K562 (cell line): ENCODE data around the gene SERTAD3. TPM values are rescaled to one million over a fixed set of nuclear protein-coding genes. Genes with fewer than 3 reads are reported as not detected.

Experiments
- BCL6 ChIP-seq: fragments of 250-450 bp; sonication (Bioruptor Pico); IDR thresholded peaks from 2 replicates; pipeline ENCODE4 v1.4.0; 2020
- CTCF ChIP-seq, 3 experiments: IDR thresholded peaks in 2 of 3; conservative IDR thresholded peaks in 1 of 3; 2 replicates each; pipeline ENCODE4 v1.5.1; 2011 to 2012; ENCODE audit warnings: low read length in 3 of 3, mild to moderate bottlenecking in 3 of 3, control low read depth in 2 of 3, improper control_type of control experiment in 1 of 3, inconsistent platforms in 1 of 3, low read depth in 1 of 3, mixed read lengths in 1 of 3, moderate library complexity in 1 of 3; ENCODE audit not compliant: insufficient read depth in 2 of 3
- HMGXB4 ChIP-seq: sonication (generic); formaldehyde crosslinking; IDR thresholded peaks from 2 replicates; pipeline ENCODE4 v1.8.1; 2023; ENCODE audit warnings: mild to moderate bottlenecking, missing genetic modification reagents
- IRF1 ChIP-seq: sonication (generic); formaldehyde crosslinking; IDR thresholded peaks from 2 replicates; pipeline ENCODE4 v1.8.0; 2022; ENCODE audit warnings: missing genetic modification reagents, mild to moderate bottlenecking, borderline replicate concordance
- JUND ChIP-seq, 2 experiments: IDR thresholded peaks; 2 replicates in 1 of 2; 3 replicates in 1 of 2; pipeline ENCODE4 v1.6.1; 2011; ENCODE audit warnings: borderline replicate concordance in 2 of 2, low read depth in 2 of 2, low read length in 2 of 2, improper control_type of control experiment in 1 of 2, missing biosample characterization in 1 of 2, missing genetic modification characterization in 1 of 2, missing genetic modification reagents in 1 of 2
- KAT8 ChIP-seq: fragments of 450-650 bp; IDR thresholded peaks from 2 replicates; pipeline ENCODE4 v1.6.1; 2016; ENCODE audit warnings: low read depth, mild to moderate bottlenecking
- RBFOX2 ChIP-seq: fragments of 200-400 bp; formaldehyde crosslinking; IDR thresholded peaks from 2 replicates; pipeline ENCODE4 v1.6.1; 2017; ENCODE audit warnings: low read depth, mild to moderate bottlenecking, low read length, moderate library complexity
- SMAD1 ChIP-seq: fragments of 150-350 bp; IDR thresholded peaks from 2 replicates; pipeline ENCODE4 v1.6.1; 2014; ENCODE audit warnings: low read length, low read depth; ENCODE audit not compliant: partially characterized antibody
- SMARCA4 ChIP-seq: fragments of 450-650 bp; IDR thresholded peaks from 2 replicates; pipeline ENCODE4 v1.6.1; 2016
- SREBF1 ChIP-seq: fragments of 150-350 bp; IDR thresholded peaks from 2 replicates; pipeline ENCODE4 v1.6.1; 2014; ENCODE audit warnings: antibody characterized with exemption, low read depth, low read length, borderline replicate concordance
- SRSF3 ChIP-seq: fragments of 200-400 bp; formaldehyde crosslinking; IDR thresholded peaks from 2 replicates; pipeline ENCODE4 v1.6.1; 2016; ENCODE audit warnings: mild to moderate bottlenecking, low read length, moderate library complexity; ENCODE audit not compliant: insufficient read depth
- TFAM ChIP-seq: fragments of 250-450 bp; sonication (Bioruptor Pico); conservative IDR thresholded peaks from 2 replicates; pipeline ENCODE4 v1.5.0; 2021; ENCODE audit warnings: mild to moderate bottlenecking, moderate library complexity
- ZNF133 ChIP-seq: fragments of 250-450 bp; sonication (Bioruptor Pico); IDR thresholded peaks from 2 replicates; pipeline ENCODE4 v1.4.0; 2020; ENCODE audit warnings: mild to moderate bottlenecking
- ZNF512 ChIP-seq: IDR thresholded peaks from 2 replicates; pipeline ENCODE4 v1.6.1; 2016; ENCODE audit warnings: missing genetic modification characterization, missing compliant biosample characterization
- ZNF75A ChIP-seq: fragments of 450-650 bp; formaldehyde crosslinking; IDR thresholded peaks from 2 replicates; pipeline ENCODE4 v1.4.0; 2020; ENCODE audit warnings: mild to moderate bottlenecking
- polyA plus RNA-seq, 8 experiments: library from polyadenylated mRNA; depleted of rRNA in 4 of 8; stranded (reverse) in 5 of 8; unstranded in 3 of 8; fragments of >200 nt; fragmentation: Nextera tagmentation in 2 of 8; fragmentation: Illumina TruSeq in 1 of 8; extraction: Ambion mirVana in 2 of 8; extraction: Trizol in 1 of 8; gene quantifications; 2 replicates each; pipeline versions ENCODE4 v1.2.1 to v1.2.3, GENCODE V29; 2011 to 2014; ENCODE audit warnings: inconsistent platforms in 1 of 8, missing spikeins in 1 of 8
- total RNA-seq, 7 experiments: library from RNA; depleted of rRNA in 6 of 7; stranded (reverse); fragments of >200 nt in 6 of 7; fragmentation: Illumina TruSeq in 2 of 7; extraction: Trizol in 2 of 7; gene quantifications; 2 replicates each; pipeline versions ENCODE4 v1.2.1 to v1.2.3, GENCODE V29; 2011 to 2021; ENCODE audit warnings: low replicate concordance in 1 of 7

The SERTAD3 gene
- total and polyA plus RNA-seq, 9 of the 15 experiments (the other 6 are each of a cell fraction or from before 2014, with no cell fraction given): 5.4 to 28.9 (median 17.5) TPM

GRCh38 chr19:40420766-40421765 is 23.1 kb downstream of the SERTAD3 start (continued):
- TF ChIP-seq HMGXB4 (0 out of 2 replicates have a peak, but pooled peaks have one; percentile 78), SMARCA4 (no peak), SMAD1 (no peak), RBFOX2 (peak; percentile 95), ZNF75A (CRISPR knock-in tag) (no peak), ZNF512 (tag) (no peak), ZNF133 (CRISPR knock-in tag) (no peak), JUND (IDR thresholded peaks at IDR 0.05; ENCODE audit: borderline replicate concordance, low read depth, low read length) (peak; percentile 64), JUND (tag; IDR thresholded peaks at IDR 0.05; ENCODE audit: borderline replicate concordance, low read depth, low read length) (no peak; the same call in 2 of the 3 replicates), BCL6 (CRISPR knock-in tag) (no peak), SREBF1 (peak; percentile 42; the same call in 1 of the 2 replicates), TFAM (CRISPR knock-in tag) (no peak), CTCF (IDR thresholded peaks at IDR 0.05 in 2 of 3, conservative IDR thresholded peaks at IDR 0.05 in 1 of 3; ENCODE audit: insufficient read depth in 2 of 3, low read depth in 1 of 3, low read length in 3 of 3) (peak; percentile 92 to 96 (median 94)), KAT8 (no peak), SRSF3 (no peak), IRF1 (no peak)
